ENCODE results near the gene WASL. TPM values are rescaled to one million over a fixed set of nuclear protein-coding genes. Genes with fewer than 3 reads are reported as not detected.

The WASL gene
- total RNA-seq, 1 donor from 2014 or later, result 34.2 TPM

DNA sequence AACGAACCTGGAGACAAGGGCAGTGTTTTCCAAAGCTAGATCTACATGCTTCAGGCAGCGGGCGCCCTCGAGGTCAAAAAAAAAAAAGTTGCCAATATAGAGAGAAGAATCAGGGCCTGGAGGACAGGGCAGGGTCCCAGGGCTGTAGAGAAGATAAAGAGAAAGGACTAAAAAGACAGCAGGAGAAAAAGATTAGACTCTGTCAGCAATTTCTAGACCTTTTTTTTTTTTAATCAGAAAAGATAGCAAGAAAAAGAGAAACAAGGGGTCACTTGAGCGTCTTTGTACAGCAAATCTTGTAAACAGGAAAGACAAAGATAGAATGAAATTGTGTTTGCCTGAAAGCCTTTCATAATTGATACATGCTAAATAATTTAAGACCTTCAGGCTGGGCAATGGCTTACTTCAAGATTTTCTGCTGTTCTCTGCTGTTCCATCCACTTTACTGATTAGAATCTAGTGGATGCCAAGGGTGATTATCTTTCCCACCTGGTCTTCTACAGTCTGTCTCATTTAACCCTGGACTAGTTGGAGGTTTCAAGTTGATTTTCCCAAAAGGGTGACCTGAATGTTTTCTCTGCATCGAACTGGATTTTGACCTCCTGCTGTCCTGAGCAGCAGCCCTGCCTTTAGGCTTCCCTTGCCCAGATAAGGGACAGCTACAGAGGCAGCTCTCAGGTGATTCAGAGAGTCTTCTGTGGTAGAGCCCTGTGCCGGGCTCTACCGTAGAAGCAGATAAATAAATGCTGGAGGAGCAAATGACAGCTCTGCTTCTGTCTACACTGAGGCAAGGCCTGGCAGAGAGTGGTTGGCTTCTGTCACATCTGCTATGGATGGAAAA, 88.1 kb downstream of the WASL start:
- H3K4me1 Mint-ChIP-seq (ENCODE audit: low read depth), result no peaks in the 10 kb centered on the region
- H3K36me3 Mint-ChIP-seq (ENCODE audit: low read depth), result no peaks in the 10 kb centered on the region
- no peaks in the 10 kb centered on the region for H3K9me3 Mint-ChIP-seq (ENCODE audit: low read depth)
- peaks cover 7% of the 10 kb centered on the region for H3K27me3 Mint-ChIP-seq (ENCODE audit: low read depth)
- no peak overlapping the region for H3K4me3 Mint-ChIP-seq (ENCODE audit: unreplicated experiment)
- DNase-seq (ENCODE audit: low spot score), result no peak
- H3K27ac Mint-ChIP-seq (ENCODE audit: unreplicated experiment), result no peak overlapping the region
- TF ChIP-seq, protein P1, sequence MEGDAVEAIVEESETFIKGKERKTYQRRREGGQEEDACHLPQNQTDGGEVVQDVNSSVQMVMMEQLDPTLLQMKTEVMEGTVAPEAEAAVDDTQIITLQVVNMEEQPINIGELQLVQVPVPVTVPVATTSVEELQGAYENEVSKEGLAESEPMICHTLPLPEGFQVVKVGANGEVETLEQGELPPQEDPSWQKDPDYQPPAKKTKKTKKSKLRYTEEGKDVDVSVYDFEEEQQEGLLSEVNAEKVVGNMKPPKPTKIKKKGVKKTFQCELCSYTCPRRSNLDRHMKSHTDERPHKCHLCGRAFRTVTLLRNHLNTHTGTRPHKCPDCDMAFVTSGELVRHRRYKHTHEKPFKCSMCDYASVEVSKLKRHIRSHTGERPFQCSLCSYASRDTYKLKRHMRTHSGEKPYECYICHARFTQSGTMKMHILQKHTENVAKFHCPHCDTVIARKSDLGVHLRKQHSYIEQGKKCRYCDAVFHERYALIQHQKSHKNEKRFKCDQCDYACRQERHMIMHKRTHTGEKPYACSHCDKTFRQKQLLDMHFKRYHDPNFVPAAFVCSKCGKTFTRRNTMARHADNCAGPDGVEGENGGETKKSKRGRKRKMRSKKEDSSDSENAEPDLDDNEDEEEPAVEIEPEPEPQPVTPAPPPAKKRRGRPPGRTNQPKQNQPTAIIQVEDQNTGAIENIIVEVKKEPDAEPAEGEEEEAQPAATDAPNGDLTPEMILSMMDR (IDR thresholded peaks at IDR 0.05), result no peak

DNA sequence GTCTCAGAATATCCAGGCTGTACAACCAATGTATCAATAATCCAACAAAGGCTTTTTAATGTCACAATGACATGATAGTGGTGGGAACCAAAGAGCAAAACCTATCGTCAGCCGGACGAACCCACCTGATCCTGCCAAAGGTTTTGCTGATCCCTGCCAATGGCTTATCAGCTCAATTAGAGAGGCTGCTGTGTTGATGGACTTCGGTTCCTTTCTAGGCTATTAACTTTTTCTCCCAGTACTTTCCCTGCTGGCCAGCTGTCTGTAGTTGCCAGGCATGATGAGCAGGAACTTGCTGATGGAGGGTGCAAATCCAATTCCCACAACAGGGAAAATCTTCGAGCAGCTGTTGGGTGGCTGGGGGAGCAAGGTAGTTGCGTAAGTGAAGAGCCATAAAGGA, 90.8 kb downstream of the WASL start:
- Mint-ChIP-seq H3K4me1 (ENCODE audit: low read depth) (no peaks in the 10 kb centered on the region), H3K4me3 (ENCODE audit: unreplicated experiment) (no peak overlapping the region), H3K9me3 (ENCODE audit: low read depth) (no peaks in the 10 kb centered on the region), H3K27me3 (ENCODE audit: low read depth) (peaks cover 7% of the 10 kb centered on the region), H3K27ac (ENCODE audit: unreplicated experiment) (no peak overlapping the region), H3K36me3 (ENCODE audit: low read depth) (no peaks in the 10 kb centered on the region)
- TF ChIP-seq, protein P1 (IDR thresholded peaks at IDR 0.05), result no peak
- DNase-seq (ENCODE audit: low spot score), result no peak

DNA sequence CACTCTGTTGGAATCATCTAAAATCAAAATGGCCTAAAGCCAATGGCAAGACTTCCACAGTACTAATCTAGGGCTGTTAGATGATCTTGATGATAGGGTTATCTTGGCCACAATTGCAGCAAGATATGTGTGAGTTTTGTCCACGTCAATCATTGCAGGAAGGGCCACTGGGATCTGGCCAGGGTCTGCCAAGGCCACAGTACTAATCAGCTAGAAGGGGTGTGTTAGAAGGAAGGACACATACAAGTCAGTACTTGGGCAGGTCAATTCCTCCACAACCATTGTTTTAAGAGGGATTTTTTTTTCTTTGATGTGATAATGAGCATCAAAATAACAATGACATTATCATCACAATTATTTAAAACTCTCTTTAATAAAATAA, 91.5 kb downstream of the WASL start:
- Mint-ChIP-seq H3K4me1 (ENCODE audit: low read depth) (no peaks in the 10 kb centered on the region), H3K27me3 (ENCODE audit: low read depth) (peaks cover 4% of the 10 kb centered on the region), H3K9me3 (ENCODE audit: low read depth) (no peaks in the 10 kb centered on the region), H3K4me3 (ENCODE audit: unreplicated experiment) (no peak overlapping the region), H3K36me3 (ENCODE audit: low read depth) (no peaks in the 10 kb centered on the region), H3K27ac (ENCODE audit: unreplicated experiment) (no peak overlapping the region)
- TF ChIP-seq, protein P1 (IDR thresholded peaks at IDR 0.05), result no peak
- no peak for DNase-seq (ENCODE audit: low spot score)

DNA sequence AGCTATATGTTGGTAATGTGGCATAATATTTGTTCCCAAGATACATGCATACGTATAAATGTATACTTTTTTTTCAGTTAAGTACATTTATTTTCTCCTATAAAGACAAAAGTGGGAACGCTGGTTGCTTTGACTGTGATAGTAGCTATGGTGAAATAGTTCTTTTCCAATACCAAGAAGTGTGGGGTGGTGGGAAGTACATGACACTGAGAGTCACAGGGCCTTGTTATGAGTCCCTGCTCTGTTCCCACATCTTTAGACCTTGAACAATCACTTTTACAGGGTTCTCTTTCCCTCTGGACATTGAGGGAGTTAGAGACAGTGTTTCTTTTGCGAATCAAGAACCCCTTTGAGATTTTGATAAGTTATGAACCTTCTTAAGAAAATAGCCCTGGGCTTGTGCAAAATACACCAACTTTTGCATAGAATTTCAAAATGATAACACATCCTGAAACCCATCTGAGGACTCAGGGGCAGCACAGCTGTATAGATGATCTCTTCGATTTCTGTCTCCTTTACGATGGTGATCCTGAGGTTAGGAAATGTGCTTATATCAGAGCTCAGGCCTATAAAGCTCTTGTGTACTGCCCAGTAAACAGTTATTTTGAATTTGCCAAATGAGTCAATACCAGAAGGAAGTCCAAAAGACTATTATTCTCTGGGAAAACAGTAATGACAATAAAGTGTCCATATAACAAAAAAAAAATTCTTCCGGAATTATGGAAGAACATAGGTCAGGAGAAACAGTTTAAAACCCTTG, 92.1 kb downstream of the WASL start:
- TF ChIP-seq, protein P1 (IDR thresholded peaks at IDR 0.05), result no peak
- no peaks in the 10 kb centered on the region for H3K9me3 Mint-ChIP-seq (ENCODE audit: low read depth)
- H3K27me3 Mint-ChIP-seq (ENCODE audit: low read depth), result peaks cover 3% of the 10 kb centered on the region
- H3K4me1 Mint-ChIP-seq (ENCODE audit: low read depth), result no peaks in the 10 kb centered on the region
- H3K4me3 Mint-ChIP-seq (ENCODE audit: unreplicated experiment), result no peak overlapping the region
- no peaks in the 10 kb centered on the region for H3K36me3 Mint-ChIP-seq (ENCODE audit: low read depth)
- DNase-seq (ENCODE audit: low spot score), result no peak
- H3K27ac Mint-ChIP-seq (ENCODE audit: unreplicated experiment), result no peak overlapping the region

DNA sequence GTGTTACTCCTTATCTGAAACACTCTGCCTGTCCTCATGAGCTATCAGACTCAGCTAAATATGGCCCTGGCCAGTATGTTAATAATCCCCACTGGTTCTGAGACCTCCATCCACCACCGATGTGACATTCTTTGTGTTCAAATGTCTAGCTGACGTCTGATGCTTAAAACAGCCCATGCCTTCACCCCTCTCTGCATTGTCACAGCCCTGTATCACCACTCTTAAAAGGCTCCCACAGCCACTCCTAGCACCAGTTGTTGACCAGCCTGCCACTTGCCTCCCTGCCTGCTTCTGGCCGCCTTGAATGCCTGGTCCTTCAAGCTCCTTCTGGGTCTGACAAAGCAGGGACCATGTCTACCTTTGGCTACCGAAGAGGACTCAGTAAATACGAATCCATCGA, 93.2 kb downstream of the WASL start, which contains the start of gene LMOD2:
TSS of gene LMOD2 (plus strand) at position 253 of the 400 bp plus-strand sequence. CDS start at position 351, 98 bp downstream.
- Mint-ChIP-seq H3K36me3 (ENCODE audit: low read depth) (no peaks in the 10 kb centered on the region), H3K4me1 (ENCODE audit: low read depth) (no peaks in the 10 kb centered on the region), H3K27me3 (ENCODE audit: low read depth) (no peaks in the 10 kb centered on the region), H3K9me3 (ENCODE audit: low read depth) (no peaks in the 10 kb centered on the region), H3K4me3 (ENCODE audit: unreplicated experiment) (no peak within 1 kb of the TSS), H3K27ac (ENCODE audit: unreplicated experiment) (no peak within 1 kb of the TSS)
- DNase-seq (ENCODE audit: low spot score), result no peak
- TF ChIP-seq, protein P1 (IDR thresholded peaks at IDR 0.05), result no peak
